ENCODE results near the gene ASCL3. TPM values are rescaled to one million over a fixed set of nuclear protein-coding genes. Genes with fewer than 3 reads are reported as not detected.

ASCL3 gene
- total RNA-seq, 4 donors from 2014 or later = not detected

DNA sequence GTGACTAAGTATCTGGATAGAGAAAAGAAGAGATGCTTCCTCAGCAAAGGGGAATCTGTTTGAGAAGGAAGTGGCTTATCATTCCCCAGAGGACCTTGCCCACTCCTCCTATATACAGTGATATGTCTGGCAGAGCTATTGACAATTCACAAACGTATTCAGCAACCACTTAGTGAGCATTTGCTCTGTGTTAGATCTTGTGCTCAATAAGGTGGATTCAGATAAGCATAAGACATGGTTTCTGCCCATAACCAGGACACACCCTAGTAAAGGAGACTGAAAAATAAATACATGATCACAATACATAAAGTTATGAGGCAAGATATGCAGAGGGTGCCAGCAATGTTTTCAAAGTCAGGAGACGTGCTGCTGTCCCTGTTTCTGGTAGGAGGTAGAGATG, 20.0 kb upstream of the ASCL3 start:
- TF ChIP-seq, protein P1, sequence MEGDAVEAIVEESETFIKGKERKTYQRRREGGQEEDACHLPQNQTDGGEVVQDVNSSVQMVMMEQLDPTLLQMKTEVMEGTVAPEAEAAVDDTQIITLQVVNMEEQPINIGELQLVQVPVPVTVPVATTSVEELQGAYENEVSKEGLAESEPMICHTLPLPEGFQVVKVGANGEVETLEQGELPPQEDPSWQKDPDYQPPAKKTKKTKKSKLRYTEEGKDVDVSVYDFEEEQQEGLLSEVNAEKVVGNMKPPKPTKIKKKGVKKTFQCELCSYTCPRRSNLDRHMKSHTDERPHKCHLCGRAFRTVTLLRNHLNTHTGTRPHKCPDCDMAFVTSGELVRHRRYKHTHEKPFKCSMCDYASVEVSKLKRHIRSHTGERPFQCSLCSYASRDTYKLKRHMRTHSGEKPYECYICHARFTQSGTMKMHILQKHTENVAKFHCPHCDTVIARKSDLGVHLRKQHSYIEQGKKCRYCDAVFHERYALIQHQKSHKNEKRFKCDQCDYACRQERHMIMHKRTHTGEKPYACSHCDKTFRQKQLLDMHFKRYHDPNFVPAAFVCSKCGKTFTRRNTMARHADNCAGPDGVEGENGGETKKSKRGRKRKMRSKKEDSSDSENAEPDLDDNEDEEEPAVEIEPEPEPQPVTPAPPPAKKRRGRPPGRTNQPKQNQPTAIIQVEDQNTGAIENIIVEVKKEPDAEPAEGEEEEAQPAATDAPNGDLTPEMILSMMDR (IDR thresholded peaks at IDR 0.05; ENCODE audit: low read depth) = no peak

DNA sequence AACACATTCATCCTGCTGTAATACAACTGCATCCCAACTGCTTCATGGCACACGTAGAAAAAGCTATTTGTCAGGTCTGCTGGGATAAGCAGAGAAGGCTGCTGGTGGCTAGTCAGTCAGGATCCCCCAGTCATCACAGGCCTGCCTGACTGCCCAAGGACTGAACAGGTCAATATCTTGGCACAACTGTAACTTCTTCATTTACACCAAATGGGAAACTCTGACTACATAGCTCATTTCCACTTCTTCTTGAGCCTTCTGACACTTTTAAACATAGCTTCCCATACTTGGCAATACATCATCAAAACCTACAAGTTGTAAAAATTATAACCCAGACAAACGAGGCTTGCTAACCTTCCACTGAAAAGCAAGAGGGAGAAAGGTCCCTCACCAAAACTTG, 18.6 kb upstream of the ASCL3 start:
- TF ChIP-seq, protein P1 (IDR thresholded peaks at IDR 0.05; ENCODE audit: low read depth) = no peak

DNA sequence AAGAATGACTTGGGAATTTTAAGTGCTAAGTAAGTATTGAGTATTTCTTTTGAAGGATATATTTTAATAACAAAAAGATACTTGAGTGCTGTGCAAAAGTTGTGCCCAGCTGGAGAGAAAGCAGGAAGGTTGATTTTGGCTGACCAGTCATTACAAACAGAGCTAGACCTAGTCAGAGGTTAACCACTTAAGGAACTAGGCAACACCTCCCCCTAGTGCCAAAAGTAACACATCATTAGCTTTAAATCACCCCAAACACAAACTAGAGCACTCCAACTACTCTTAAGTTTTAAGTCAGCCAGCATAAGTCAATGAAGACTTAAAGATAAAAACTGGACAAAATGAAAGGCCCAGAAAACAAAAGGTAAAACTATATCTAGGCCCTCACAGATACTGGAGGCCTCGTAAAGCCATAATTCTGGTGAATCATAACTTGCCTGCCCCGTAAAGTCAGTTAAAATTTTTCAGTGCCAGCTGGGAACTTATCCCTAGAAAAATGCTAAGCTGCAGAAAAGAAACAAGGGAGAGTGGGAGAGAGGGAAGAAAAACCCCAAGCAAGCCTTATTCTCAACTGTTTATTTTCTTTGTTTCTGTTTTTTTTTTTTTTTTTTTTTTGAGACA, 16.8 kb upstream of the ASCL3 start:
- TF ChIP-seq, protein P1 (IDR thresholded peaks at IDR 0.05; ENCODE audit: low read depth) = no peak

DNA sequence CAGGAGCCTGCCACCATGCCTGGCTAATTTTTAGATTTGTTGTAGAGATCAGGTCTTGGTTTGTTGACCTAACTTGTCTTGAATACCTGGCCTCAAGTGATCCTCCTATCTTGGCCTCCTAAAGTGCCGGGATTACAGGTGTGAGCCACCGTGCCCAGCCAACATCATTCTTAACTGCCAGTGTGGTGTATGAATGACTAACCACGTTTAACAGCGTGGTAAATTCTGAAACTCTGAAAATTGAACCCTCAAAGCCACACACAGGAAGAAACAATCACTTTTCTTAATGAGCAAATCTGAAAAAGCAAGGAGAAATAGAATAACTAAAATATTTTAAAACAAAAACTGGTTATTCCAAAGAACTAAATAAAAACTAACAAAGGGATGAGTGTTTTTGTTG, 14.0 kb upstream of the ASCL3 start:
- TF ChIP-seq, protein P1 (IDR thresholded peaks at IDR 0.05; ENCODE audit: low read depth) = no peak

DNA sequence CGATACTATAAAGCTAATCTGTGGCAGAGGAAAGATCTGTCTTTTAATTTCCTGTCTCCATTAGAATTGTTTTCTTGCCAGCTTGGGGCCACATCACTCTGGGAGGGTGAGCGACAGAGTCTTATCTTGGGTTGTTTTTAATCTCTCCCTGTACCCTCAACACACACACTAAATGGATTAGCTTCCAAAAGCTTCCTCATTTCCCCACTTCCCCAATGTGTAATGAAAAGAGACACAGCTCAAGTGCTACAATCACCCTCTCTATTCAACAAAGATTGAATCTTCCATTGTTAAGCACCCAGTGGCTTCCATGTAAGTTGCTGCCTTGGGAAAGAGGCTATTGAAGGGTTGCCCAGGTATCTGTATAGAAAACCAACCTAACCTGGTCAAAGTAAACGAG, 6.1 kb upstream of the ASCL3 start:
- TF ChIP-seq, protein P1 (IDR thresholded peaks at IDR 0.05; ENCODE audit: low read depth) = no peak

DNA sequence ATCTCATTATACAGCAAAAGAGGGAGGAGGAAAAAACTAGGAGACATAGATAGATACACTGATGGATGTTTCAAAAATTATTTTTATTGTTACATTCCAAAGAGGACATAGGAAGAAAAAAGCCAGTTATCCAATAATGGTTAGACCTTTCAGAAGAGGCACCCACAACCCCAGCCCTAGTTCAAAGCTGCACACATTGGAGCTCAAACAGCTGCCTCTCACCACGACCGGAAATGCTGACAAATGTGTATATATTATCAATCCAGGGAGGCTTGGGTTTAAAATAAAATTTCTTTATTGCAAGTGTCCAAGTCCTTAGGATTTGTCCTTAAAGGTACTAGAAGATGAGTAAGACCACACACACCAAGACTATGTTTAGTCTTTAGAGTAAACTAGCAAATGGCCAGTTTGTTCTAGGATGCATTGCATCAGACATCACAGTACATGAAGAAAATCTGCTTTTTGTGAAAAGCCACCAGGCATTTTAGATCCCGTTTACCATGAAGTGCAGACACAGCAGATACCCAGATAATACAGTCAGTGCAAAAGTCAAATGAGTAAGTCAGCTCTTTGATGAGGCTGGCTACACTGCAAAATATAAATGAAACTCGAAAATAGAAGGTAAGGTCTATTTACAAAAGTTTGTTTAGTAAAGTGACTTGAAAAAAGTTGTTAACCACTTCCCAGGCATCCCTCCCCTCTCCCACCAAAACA, 4.6 kb upstream of the ASCL3 start:
- TF ChIP-seq, protein P1 (IDR thresholded peaks at IDR 0.05; ENCODE audit: low read depth) = no peak

DNA sequence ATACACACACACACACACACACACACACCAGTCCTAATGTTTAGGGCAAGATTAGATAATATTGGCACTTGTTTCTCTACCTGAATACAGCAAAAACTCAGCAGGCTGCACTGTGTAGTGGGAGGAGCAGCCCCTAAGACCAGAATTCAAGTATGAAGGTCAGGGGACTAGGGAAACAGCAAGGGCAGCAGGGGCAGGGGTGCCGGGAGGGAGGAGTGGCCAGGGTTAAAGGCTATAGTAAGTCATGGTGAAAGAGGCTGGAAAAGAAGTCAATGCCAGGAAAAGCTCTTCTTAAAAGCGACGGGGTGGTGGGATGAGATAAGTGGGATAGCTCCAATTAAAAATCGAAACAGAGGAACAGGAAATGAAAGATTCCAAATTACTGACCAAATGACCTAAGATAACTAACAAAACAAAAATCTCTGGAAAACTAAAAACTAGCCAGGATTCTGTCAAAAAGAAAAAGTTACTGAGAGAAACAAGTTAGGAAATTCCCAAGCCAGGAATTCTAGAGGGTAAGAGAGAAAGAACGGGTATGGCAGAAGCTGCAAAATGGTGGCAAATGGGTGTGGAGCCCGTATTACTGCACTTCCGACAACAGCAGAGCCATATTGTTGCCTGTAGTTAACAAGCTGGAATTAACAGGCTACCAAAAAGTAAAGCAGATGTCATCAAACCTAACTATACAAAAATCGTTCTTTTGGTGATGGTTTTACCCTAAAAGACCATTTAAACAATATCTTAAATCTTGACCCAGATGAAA, 1.3 kb downstream of the ASCL3 start:
- TF ChIP-seq, protein P1 (IDR thresholded peaks at IDR 0.05; ENCODE audit: low read depth) = no peak

Measured in subcutaneous adipose tissue (tissue), 4 donors.